ENCODE data around the gene ATF2.

The ATF2 gene, protein sequence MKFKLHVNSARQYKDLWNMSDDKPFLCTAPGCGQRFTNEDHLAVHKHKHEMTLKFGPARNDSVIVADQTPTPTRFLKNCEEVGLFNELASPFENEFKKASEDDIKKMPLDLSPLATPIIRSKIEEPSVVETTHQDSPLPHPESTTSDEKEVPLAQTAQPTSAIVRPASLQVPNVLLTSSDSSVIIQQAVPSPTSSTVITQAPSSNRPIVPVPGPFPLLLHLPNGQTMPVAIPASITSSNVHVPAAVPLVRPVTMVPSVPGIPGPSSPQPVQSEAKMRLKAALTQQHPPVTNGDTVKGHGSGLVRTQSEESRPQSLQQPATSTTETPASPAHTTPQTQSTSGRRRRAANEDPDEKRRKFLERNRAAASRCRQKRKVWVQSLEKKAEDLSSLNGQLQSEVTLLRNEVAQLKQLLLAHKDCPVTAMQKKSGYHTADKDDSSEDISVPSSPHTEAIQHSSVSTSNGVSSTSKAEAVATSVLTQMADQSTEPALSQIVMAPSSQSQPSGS

DNA sequence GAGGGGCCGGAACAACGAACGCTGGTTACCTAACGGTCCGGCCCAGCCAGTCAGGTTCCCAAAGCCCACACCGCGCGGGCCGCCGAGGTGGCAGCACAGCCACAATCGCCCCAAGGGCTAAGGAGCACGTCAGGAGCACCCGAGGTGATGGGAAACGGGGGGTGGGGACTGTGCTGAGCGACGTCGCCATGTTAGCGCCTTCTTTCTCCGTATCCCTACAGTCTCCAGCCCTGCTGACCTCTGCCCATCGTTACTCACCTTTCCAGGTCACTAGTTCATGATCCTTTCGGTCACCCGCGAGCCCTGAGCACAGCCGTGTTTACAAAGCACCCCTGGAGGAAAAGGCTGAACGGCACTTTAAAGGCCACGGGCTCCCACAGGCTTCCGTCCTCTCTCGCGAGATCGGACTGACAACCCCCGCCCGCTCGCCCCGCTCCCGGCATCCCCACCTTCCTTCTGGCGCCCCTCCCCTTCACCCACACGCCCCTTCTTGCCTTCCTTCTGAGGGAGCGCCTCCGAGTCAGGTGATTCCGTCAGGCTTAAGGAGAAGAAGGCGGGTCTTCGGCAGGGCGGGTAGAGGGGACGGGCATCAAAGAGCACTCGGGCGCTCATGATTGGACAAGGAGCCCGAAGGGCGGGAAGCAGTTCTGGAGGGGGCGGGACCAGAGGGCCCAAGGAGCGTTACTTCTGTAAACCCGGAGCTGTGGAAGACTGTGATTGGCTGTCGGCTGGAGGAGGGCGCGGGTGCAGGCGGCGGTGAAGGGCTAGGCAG is at the start of gene ATF2:
ATF2 (minus strand) TSS at position 412 of the 772 bp plus-strand sequence. CDS start 31,760 bp downstream, outside the sequence.
- in situ Hi-C loops (cut with MboI; ENCODE audit: low sequenced_read_pairs, unreplicated experiment) = no loop called here
- TF ChIP-seq, protein P1, sequence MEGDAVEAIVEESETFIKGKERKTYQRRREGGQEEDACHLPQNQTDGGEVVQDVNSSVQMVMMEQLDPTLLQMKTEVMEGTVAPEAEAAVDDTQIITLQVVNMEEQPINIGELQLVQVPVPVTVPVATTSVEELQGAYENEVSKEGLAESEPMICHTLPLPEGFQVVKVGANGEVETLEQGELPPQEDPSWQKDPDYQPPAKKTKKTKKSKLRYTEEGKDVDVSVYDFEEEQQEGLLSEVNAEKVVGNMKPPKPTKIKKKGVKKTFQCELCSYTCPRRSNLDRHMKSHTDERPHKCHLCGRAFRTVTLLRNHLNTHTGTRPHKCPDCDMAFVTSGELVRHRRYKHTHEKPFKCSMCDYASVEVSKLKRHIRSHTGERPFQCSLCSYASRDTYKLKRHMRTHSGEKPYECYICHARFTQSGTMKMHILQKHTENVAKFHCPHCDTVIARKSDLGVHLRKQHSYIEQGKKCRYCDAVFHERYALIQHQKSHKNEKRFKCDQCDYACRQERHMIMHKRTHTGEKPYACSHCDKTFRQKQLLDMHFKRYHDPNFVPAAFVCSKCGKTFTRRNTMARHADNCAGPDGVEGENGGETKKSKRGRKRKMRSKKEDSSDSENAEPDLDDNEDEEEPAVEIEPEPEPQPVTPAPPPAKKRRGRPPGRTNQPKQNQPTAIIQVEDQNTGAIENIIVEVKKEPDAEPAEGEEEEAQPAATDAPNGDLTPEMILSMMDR (IDR thresholded peaks at IDR 0.05; ENCODE audit: borderline replicate concordance, control extremely low read depth, extremely low read depth, insufficient read depth, missing control alignments) = no peak
- DNase-seq (ENCODE audit: low spot score) = peak; percentile 95

DNA sequence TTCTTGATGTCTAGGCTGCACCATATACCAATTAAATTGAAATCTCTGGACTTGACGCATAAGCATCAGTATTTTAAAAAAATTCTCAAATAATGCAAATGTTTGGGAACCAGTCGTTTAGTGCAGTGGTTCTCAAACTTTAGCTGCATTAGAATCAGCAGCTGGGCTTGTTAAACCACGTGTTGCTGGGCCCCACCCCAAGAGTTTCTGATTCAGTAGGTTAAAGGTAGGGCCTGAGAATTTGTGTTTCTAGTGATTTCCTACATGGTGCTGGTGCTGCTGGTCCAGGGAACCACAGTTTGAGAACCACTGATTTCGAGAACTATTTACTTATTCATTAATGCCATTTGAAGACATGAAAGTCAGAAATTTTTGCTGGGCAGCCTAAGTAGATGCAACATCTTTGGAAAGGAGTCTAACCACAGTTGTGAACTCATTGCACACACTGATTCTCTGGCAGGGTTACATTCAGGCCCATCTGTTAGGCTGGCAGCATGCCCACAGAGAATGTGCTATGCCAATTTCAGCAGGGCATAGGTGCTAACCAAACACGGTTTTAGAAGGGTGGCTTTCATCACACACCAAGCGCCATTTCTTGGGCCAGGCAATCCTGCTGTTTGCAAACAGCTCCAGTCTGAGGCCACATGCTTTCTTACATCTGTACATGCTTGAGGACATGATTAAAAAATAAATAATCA is 39.9 kb upstream of the ATF2 start:
- TF ChIP-seq, protein P1 (IDR thresholded peaks at IDR 0.05; ENCODE audit: borderline replicate concordance, control extremely low read depth, extremely low read depth, insufficient read depth, missing control alignments) = no peak
- in situ Hi-C loops (cut with MboI; ENCODE audit: low sequenced_read_pairs, unreplicated experiment) = no loop called here
- DNase-seq (ENCODE audit: low spot score) = no peak

DNA sequence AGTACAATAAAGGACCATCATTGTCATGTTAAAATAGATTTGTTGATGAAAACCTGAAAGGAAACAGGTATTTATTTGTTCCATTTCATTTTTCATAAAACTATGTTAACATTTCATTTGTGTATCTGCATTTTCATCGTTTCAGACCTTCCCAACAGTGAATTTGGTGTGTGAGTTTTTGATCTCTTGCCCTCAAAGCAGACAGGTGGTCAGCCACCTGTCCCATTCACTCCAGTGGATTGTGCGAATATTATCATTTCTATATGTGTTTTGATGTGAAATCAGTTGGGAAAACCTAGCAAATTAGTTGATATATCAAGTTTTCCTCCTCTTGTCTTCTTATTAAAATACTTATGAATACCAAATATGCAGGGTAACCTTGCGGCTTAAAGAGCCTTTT is 38.9 kb upstream of the ATF2 start:
- TF ChIP-seq, protein P1 (IDR thresholded peaks at IDR 0.05; ENCODE audit: borderline replicate concordance, control extremely low read depth, extremely low read depth, insufficient read depth, missing control alignments) = no peak

DNA sequence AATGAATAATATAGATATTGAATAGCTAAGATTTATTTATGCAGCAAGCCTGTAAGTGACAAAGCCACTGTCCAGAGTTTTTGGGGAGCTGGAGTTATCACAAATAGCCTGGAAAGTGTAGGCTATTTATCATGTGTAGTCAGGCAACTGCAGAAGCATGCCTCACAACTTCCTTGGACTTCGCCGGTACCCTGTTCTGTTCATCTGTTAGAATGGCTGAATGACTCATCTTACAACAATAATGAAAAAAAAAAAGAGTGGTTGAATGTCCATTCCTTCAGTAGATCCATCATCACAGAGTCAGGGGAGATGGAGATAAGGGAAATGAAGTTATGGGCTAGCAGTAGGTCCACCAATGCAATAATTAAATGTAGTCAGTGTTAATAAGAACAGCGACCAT is 37.5 kb upstream of the ATF2 start:
- TF ChIP-seq, protein P1 (IDR thresholded peaks at IDR 0.05; ENCODE audit: borderline replicate concordance, control extremely low read depth, extremely low read depth, insufficient read depth, missing control alignments) = no peak
- in situ Hi-C loops (cut with MboI; ENCODE audit: low sequenced_read_pairs, unreplicated experiment) = no loop called here
- DNase-seq (ENCODE audit: low spot score) = no peak

More for the DNA sequence above, 38.9 kb upstream of the ATF2 start:
- no peak for DNase-seq (ENCODE audit: low spot score)
- in situ Hi-C loops (cut with MboI; ENCODE audit: low sequenced_read_pairs, unreplicated experiment) = no loop called here

DNA sequence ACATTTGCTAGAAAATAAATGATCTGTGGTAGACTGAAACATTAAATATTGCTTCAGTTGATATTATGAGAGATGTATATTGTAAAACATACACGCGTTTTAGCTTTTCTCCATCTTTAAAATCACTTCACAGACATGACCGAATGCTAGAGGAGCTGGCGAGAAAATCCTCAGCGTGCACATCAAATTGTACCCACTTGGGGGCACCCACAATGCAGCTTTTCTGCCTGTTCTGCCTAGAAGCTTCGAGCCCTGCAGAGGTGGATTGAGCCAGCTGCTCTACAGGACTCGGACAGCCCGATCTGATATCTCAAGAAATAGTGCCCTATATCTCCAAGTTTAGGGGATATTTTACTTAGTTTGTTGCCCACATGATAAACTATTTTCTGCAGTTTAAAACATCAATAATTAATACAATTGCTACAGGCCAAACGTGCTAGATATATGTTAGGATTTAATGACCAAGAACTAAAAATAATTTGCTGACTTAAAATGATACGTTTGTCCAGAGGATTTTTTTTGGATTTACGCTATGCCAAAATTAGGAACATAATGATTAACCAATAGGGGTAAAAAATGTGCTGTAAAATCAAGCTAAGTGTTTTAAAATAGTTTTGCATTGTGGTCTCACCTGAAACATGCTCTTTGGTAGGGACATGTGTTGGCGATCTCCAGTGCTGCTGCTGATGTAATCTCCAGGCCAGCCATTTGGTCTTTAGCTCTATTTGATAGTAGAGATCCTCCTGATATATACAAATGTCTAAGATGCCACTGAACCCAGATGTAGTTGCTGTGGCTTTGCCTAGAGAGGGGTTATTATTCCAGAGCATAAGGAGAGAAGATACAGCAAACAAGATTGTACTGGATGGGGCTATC is 35.9 kb upstream of the ATF2 start:
- in situ Hi-C loops (cut with MboI; ENCODE audit: low sequenced_read_pairs, unreplicated experiment) = no loop called here
- TF ChIP-seq, protein P1 (IDR thresholded peaks at IDR 0.05; ENCODE audit: borderline replicate concordance, control extremely low read depth, extremely low read depth, insufficient read depth, missing control alignments) = peak; percentile 12

More for the DNA sequence above, 35.9 kb upstream of the ATF2 start:
- no peak for DNase-seq (ENCODE audit: low spot score)
